Smooth muscle cell (in vitro differentiated cells): ENCODE results near the gene MRPL49. TPM values are rescaled to one million over a fixed set of nuclear protein-coding genes. Genes with fewer than 3 reads are reported as not detected.

Experiments used
- DNase-seq: peaks from one replicate; lab custom pipeline; 2025; ENCODE audit not compliant: unreplicated experiment; lab: John Stamatoyannopoulos, UW
- H2AFZ ChIP-seq: fragments of 200-600 bp; sonication (generic); 2 replicates; pipeline ENCODE4 v1.6.0; 2016; ENCODE audit warnings: antibody characterized with exemption, low read depth, mild to moderate bottlenecking
- H3F3A ChIP-seq: fragments of 200-600 bp; sonication (generic); 2 replicates; pipeline ENCODE4 v1.6.0; 2017; ENCODE audit warnings: antibody characterized with exemption, low read depth
- H3K27ac ChIP-seq: fragments of 200-600 bp; sonication (generic); 2 replicates; pipeline ENCODE4 v1.5.1; 2016; ENCODE audit warnings: low read depth, mild to moderate bottlenecking
- H3K27me3 ChIP-seq: fragments of 200-600 bp; sonication (generic); 2 replicates; pipeline ENCODE4 v1.6.1; 2016; ENCODE audit warnings: low read depth, mild to moderate bottlenecking
- H3K36me3 ChIP-seq: fragments of 200-600 bp; sonication (generic); 2 replicates; pipeline ENCODE4 v1.5.1; 2016; ENCODE audit warnings: low read depth
- H3K4me1 ChIP-seq: fragments of 200-600 bp; sonication (generic); 2 replicates; pipeline ENCODE4 v1.5.1; 2016; ENCODE audit warnings: low read depth
- H3K4me2 ChIP-seq: fragments of 200-600 bp; sonication (generic); 2 replicates; pipeline ENCODE4 v1.6.0; 2016; ENCODE audit warnings: mild to moderate bottlenecking
- H3K4me3 ChIP-seq: fragments of 200-600 bp; sonication (generic); 2 replicates; pipeline ENCODE4 v1.5.1; 2016; ENCODE audit warnings: mild to moderate bottlenecking
- H3K79me2 ChIP-seq: fragments of 200-600 bp; sonication (generic); 2 replicates; pipeline ENCODE4 v1.6.0; 2016; ENCODE audit warnings: low read depth, mild to moderate bottlenecking
- H3K9ac ChIP-seq: fragments of 200-600 bp; sonication (generic); 2 replicates; pipeline ENCODE4 v1.6.0; 2016; ENCODE audit warnings: low read depth
- H3K9me3 ChIP-seq: fragments of 200-600 bp; sonication (generic); replicated peaks from 2 replicates; pipeline ENCODE4 v1.5.1; 2016; ENCODE audit warnings: low read depth
- H4K20me1 ChIP-seq: fragments of 200-600 bp; sonication (generic); 2 replicates; pipeline ENCODE4 v1.6.0; 2016; ENCODE audit warnings: low read depth
- CTCF ChIP-seq: fragments of 200-600 bp; sonication (generic); IDR thresholded peaks from 2 replicates; pipeline ENCODE4 v1.5.1; 2017; ENCODE audit warnings: borderline replicate concordance, mild to moderate bottlenecking, antibody characterized with exemption; ENCODE audit not compliant: insufficient read depth, poor library complexity, severe bottlenecking
- WGBS: methylation state at CpG from one replicate; pipeline ENCODE4 v1.1.7; 2016; ENCODE audit warnings: low lambda C conversion rate; 5-methylcytosine and 5-hydroxymethylcytosine counted together
- polyA plus RNA-seq: library from polyadenylated mRNA; unstranded; fragments of >200 nt; fragmentation: Nextera tagmentation; extraction: Ambion mirVana; gene quantifications from 2 replicates; pipeline ENCODE4 v1.2.1, GENCODE V29; 2016
- total RNA-seq: library from RNA; depleted of rRNA; stranded (reverse); fragments of >200 nt; gene quantifications from 2 replicates; pipeline ENCODE4 v1.2.3, GENCODE V29; 2014

The MRPL49 gene
- total and polyA plus RNA-seq, 2 experiments from 2014 or later: 43.0 to 55.4 TPM

GRCh38 chr11:65086809-65087208 is 35.3 kb upstream of the MRPL49 start:
- Histone ChIP-seq H3K27ac (no peak overlapping the region), H3K4me2 (no peak overlapping the region), H3K36me3 (no peaks in the 10 kb centered on the region), H3K4me3 (no peak overlapping the region), H4K20me1 (no peaks in the 10 kb centered on the region), H3K4me1 (peaks cover 11% of the 10 kb centered on the region), H3K9ac (no peak overlapping the region), H3K27me3 (no peaks in the 10 kb centered on the region), H3K79me2 (peaks cover 28% of the 10 kb centered on the region), H3F3A (no peaks in the 10 kb centered on the region), H2AFZ (no peak overlapping the region), H3K9me3 (no peaks in the 10 kb centered on the region)
- TF ChIP-seq CTCF: no peak
- no peak for DNase-seq
- WGBS: 96% methylated on average over 9 of the region's 9 CpGs

- Histone ChIP-seq H3K4me1 (peaks cover 11% of the 10 kb centered on the region), H3K9me3 (no peaks in the 10 kb centered on the region), H3K4me2 (no peak overlapping the region), H3K79me2 (peaks cover 25% of the 10 kb centered on the region), H2AFZ (no peak overlapping the region), H3K9ac (no peak overlapping the region), H3K27ac (no peak overlapping the region), H3K4me3 (no peak overlapping the region), H3K27me3 (no peaks in the 10 kb centered on the region), H3F3A (no peaks in the 10 kb centered on the region), H4K20me1 (no peaks in the 10 kb centered on the region), H3K36me3 (no peaks in the 10 kb centered on the region)
- no peak for DNase-seq
- WGBS: 97% methylated on average over 11 of the region's 11 CpGs
- no peak for TF ChIP-seq CTCF
Observed at GRCh38 chr11:65087216-65087615, 34.9 kb upstream of the MRPL49 start.

GRCh38 chr11:65087827-65088226 is 34.3 kb upstream of the MRPL49 start:
- Histone ChIP-seq H3F3A (no peaks in the 10 kb centered on the region), H4K20me1 (no peaks in the 10 kb centered on the region), H3K9ac (no peak overlapping the region), H3K27me3 (no peaks in the 10 kb centered on the region), H3K27ac (no peak overlapping the region), H3K79me2 (peaks cover 20% of the 10 kb centered on the region), H3K9me3 (no peaks in the 10 kb centered on the region), H2AFZ (no peak overlapping the region), H3K4me1 (peaks cover 7% of the 10 kb centered on the region), H3K36me3 (no peaks in the 10 kb centered on the region), H3K4me3 (no peak overlapping the region), H3K4me2 (no peak overlapping the region)
- WGBS: 98% methylated on average over 15 of the region's 15 CpGs
- DNase-seq: no peak
- no peak for TF ChIP-seq CTCF

- H3K27me3 ChIP-seq: no peaks in the 10 kb centered on the region
- no peak for TF ChIP-seq CTCF
- no peaks in the 10 kb centered on the region for H3K36me3 ChIP-seq
- no peaks in the 10 kb centered on the region for H3F3A ChIP-seq
- H4K20me1 ChIP-seq: no peaks in the 10 kb centered on the region
- no peak overlapping the region for H3K27ac ChIP-seq
- WGBS: 97% methylated on average over 4 of the region's 4 CpGs
- H3K4me2 ChIP-seq: no peak overlapping the region
- peaks cover 10% of the 10 kb centered on the region for H3K79me2 ChIP-seq
- DNase-seq: no peak
- no peaks in the 10 kb centered on the region for H3K9me3 ChIP-seq
- no peak overlapping the region for H3K4me3 ChIP-seq
- no peak overlapping the region for H2AFZ ChIP-seq
- peaks cover 3% of the 10 kb centered on the region for H3K4me1 ChIP-seq
- no peak overlapping the region for H3K9ac ChIP-seq
Observed at GRCh38 chr11:65089621-65090020, 32.5 kb upstream of the MRPL49 start.
